H1 (cell line): ENCODE results near the gene ODR4. TPM values are rescaled to one million over a fixed set of nuclear protein-coding genes. Genes with fewer than 3 reads are reported as not detected.

Experiments used
- ASH2L ChIP-seq: fragments of 200-600, 300-600 bp; sonication (generic); IDR thresholded peaks from one replicate; pipeline ENCODE4 v1.7.1; 2017; ENCODE audit warnings: low read length
- BCL11A ChIP-seq, 2 experiments: IDR thresholded peaks; one replicate each; pipeline ENCODE4 v1.6.1; 2011; ENCODE audit warnings: low read depth in 2 of 2, low read length in 2 of 2, mild to moderate bottlenecking in 2 of 2
- BRCA1 ChIP-seq: IDR thresholded peaks from 2 replicates; pipeline ENCODE4 v1.6.1; 2012; ENCODE audit warnings: low read depth, low read length, improper control_type of control experiment
- CBX8 ChIP-seq: fragments of 300-800, 300-1000 bp; sonication (generic); IDR thresholded peaks from 2 replicates; pipeline ENCODE4 v1.7.1; 2016; ENCODE audit warnings: low read depth, low read length, borderline replicate concordance
- CHD2 ChIP-seq: IDR thresholded peaks from 2 replicates; pipeline ENCODE4 v1.6.1; 2012; ENCODE audit warnings: low read length, improper control_type of control experiment
- CREB1 ChIP-seq: IDR thresholded peaks from 2 replicates; pipeline ENCODE4 v1.6.1; 2012; ENCODE audit warnings: inconsistent platforms
- EGR1 ChIP-seq: IDR thresholded peaks from 2 replicates; pipeline ENCODE4 v1.6.1; 2011; ENCODE audit warnings: low read depth, low read length, borderline replicate concordance
- EZH2 ChIP-seq: fragments of 200-600 bp; sonication (generic); IDR thresholded peaks from 2 replicates; pipeline ENCODE4 v1.7.1; 2012; ENCODE audit warnings: low read depth, mild to moderate bottlenecking, moderate library complexity, low read length, inconsistent platforms; ENCODE audit not compliant: severe bottlenecking
- HDAC2 ChIP-seq, 2 experiments: fragments of 300-600 bp in 1 of 2; sonication (generic) in 1 of 2; IDR thresholded peaks; 2 replicates each; pipeline ENCODE4 v1.6.1; 2011 to 2012; ENCODE audit warnings: low read depth in 2 of 2, low read length in 2 of 2, mild to moderate bottlenecking in 2 of 2, moderate library complexity in 2 of 2, borderline replicate concordance in 1 of 2, inconsistent platforms in 1 of 2
- JUN ChIP-seq: IDR thresholded peaks from 2 replicates; pipeline ENCODE4 v1.6.1; 2011; ENCODE audit warnings: low read depth, mild to moderate bottlenecking, improper control_type of control experiment, low read length
- PHF8 ChIP-seq: fragments of 200-600 bp; sonication (generic); conservative IDR thresholded peaks from 2 replicates; pipeline ENCODE4 v1.7.1; 2012; ENCODE audit warnings: low read depth, mild to moderate bottlenecking, inconsistent platforms, low read length, moderate library complexity
- RAD21 ChIP-seq, 2 experiments: IDR thresholded peaks in 1 of 2; conservative IDR thresholded peaks in 1 of 2; 2 replicates each; pipeline ENCODE4 v1.6.1; 2011; ENCODE audit warnings: low read depth in 2 of 2, low read length in 2 of 2, improper control_type of control experiment in 1 of 2, inconsistent platforms in 1 of 2, mild to moderate bottlenecking in 1 of 2, moderate library complexity in 1 of 2
- RNF2 ChIP-seq: fragments of 200-900, 300-1000 bp; sonication (generic); IDR thresholded peaks from 2 replicates; pipeline ENCODE4 v1.7.1; 2016; ENCODE audit warnings: borderline replicate concordance, low read depth, mild to moderate bottlenecking, antibody characterized with exemption, low read length; ENCODE audit not compliant: poor library complexity, severe bottlenecking; ENCODE audit errors: missing control alignments
- SAP30 ChIP-seq: fragments of 300-600 bp; sonication (generic); IDR thresholded peaks from 2 replicates; pipeline ENCODE4 v1.7.1; 2012; ENCODE audit warnings: low read length, moderate library complexity, mild to moderate bottlenecking, inconsistent platforms; ENCODE audit not compliant: insufficient read depth, insufficient replicate concordance
- SP1 ChIP-seq: IDR thresholded peaks from 2 replicates; pipeline ENCODE4 v1.6.1; 2011; ENCODE audit warnings: low read depth, low read length
- SP2 ChIP-seq: IDR thresholded peaks from 2 replicates; pipeline ENCODE4 v1.6.1; 2012; ENCODE audit warnings: mild to moderate bottlenecking, low read length, inconsistent platforms
- SP4 ChIP-seq: IDR thresholded peaks from 2 replicates; pipeline ENCODE4 v1.6.1; 2012; ENCODE audit warnings: low read length, inconsistent platforms
- SRF ChIP-seq: IDR thresholded peaks from 2 replicates; pipeline ENCODE4 v1.6.1; 2011; ENCODE audit warnings: mild to moderate bottlenecking, low read depth, low read length, moderate library complexity
- SUZ12 ChIP-seq: fragments of 200-600 bp; sonication (generic); IDR thresholded peaks from 2 replicates; pipeline ENCODE4 v1.6.1; 2012; ENCODE audit warnings: mild to moderate bottlenecking, inconsistent platforms, low read length, moderate library complexity, mixed read lengths
- YY1 ChIP-seq: IDR thresholded peaks from 2 replicates; pipeline ENCODE4 v1.6.1; 2011; ENCODE audit warnings: low read depth, mild to moderate bottlenecking, low read length
- ZNF274 ChIP-seq: IDR thresholded peaks from 2 replicates; pipeline ENCODE4 v1.7.0; 2012; ENCODE audit warnings: low read length, borderline replicate concordance; ENCODE audit errors: extremely low read depth
- polyA plus RNA-seq, 7 experiments: library from polyadenylated mRNA; depleted of rRNA in 3 of 7; stranded (reverse) in 5 of 7; unstranded in 2 of 7; fragments of >200 nt in 5 of 7; fragments of 200-250 nt in 2 of 7; gene quantifications; 1 replicate in 5 of 7; 2 replicates in 1 of 7; 4 replicates in 1 of 7; pipeline versions ENCODE4 v1.2.1 to v1.2.3, GENCODE V29; 2011 to 2013; ENCODE audit warnings: missing spikeins in 2 of 7, mixed read lengths in 2 of 7
- total RNA-seq: library from RNA; stranded (reverse); fragmentation: NEBNext Ultra II Directional; extraction: Animal tissue kit (Norgen Biotek cat#: 25700); gene quantifications from 2 replicates; pipeline ENCODE4 v1.2.1, GENCODE V29; 2021

The ODR4 gene
- total and polyA plus RNA-seq, 2 of the 8 experiments (the other 6 are each of a cell fraction or from before 2014, with no cell fraction given): 4.1 to 14.1 TPM

DNA sequence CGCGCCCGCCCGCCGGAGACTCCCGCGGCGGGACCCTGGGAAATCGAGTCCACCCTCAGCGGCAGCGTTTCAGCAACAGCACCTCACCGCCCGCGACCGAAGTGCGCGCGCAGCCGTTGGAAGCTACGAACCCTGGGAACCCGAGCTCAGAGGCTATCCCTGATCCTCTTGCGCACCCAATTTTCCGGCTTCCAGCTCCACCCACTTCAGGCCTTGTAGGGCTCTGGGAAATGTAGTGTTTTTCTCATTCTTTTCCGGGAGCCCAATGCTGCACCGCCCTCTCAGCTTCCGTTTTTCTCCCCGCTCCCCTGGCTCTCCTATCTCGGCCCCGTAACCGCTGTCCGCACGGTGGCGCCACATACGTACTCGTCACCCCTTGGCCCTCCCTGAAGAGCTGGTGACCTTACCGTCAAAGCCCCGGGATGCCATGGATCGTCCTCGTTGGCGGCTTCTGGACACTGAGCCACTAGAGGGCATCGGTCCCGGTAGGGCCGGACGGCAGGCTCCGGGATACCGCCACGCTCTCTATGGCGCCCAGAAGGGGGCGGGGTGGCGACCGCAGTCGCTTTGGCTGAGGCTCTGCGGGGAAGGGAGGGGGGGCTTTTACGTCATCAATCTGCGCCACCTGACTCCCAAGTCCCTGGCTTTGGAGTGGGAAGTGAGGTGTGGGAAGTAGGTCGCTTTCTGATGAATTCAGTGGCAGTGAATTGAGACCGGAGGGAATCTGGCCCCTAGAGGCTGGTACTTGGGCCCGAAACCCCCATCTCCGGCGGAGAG is at the start of gene ODR4, which contains the start of gene TPR (continued):
- no peak for TF ChIP-seq ZNF274
- TF ChIP-seq SP4: no peak
- TF ChIP-seq EGR1: peak; percentile 73
- TF ChIP-seq ASH2L: no peak
- TF ChIP-seq SUZ12: no peak
- no peak for TF ChIP-seq RNF2
- TF ChIP-seq YY1: peak; percentile 87
- no peak for TF ChIP-seq BRCA1
- peak; percentile 47; the same call in 1 of the 2 replicates for TF ChIP-seq SP1
- TF ChIP-seq JUN: no peak
- TF ChIP-seq CBX8: no peak
- TF ChIP-seq HDAC2 (IDR thresholded peaks at IDR 0.05; ENCODE audit: borderline replicate concordance in 1 of 2, low read depth in 2 of 2, low read length in 2 of 2): no peak; a peak in 1 of 4 replicates
- no peak for TF ChIP-seq EZH2
- TF ChIP-seq PHF8: peak; percentile 61
- no peak for TF ChIP-seq CHD2
- TF ChIP-seq CREB1: peak; percentile 97
- peak; percentile 77 for TF ChIP-seq SRF
- TF ChIP-seq SAP30: no peak
- TF ChIP-seq SP2: no peak
- TF ChIP-seq RAD21 (IDR thresholded peaks at IDR 0.05 in 1 of 2, conservative IDR thresholded peaks at IDR 0.05 in 1 of 2; ENCODE audit: low read depth in 2 of 2, low read length in 2 of 2): peak in 1 of 2 experiments; percentile 17; a peak in 2 of 4 replicates
- no peak for TF ChIP-seq BCL11A (IDR thresholded peaks at IDR 0.05; ENCODE audit: low read depth in 2 of 2, low read length in 2 of 2)
